H9 (cell line): ENCODE results near the gene ASB4. TPM values are rescaled to one million over a fixed set of nuclear protein-coding genes. Genes with fewer than 3 reads are reported as not detected.

Source experiments
- DNase-seq: peaks from one replicate; pipeline ENCODE4 v3.0.0-alpha.2; 2017
- H2AFZ ChIP-seq: one replicate; pipeline ENCODE4 v1.6.1; 2013; ENCODE audit warnings: mild to moderate bottlenecking, low read length, control low read depth, moderate library complexity
- H2AK5ac ChIP-seq: 2 replicates; pipeline ENCODE4 v1.6.1; 2013; ENCODE audit warnings: low read length, control low read depth, mixed read lengths; ENCODE audit not compliant: insufficient read length
- H2BK120ac ChIP-seq: one replicate; pipeline ENCODE4 v1.6.1; 2013; ENCODE audit warnings: low read depth, mild to moderate bottlenecking, low read length, control low read depth, inconsistent platforms; ENCODE audit not compliant: poor library complexity, severe bottlenecking
- H2BK12ac ChIP-seq: 2 replicates; pipeline ENCODE4 v1.6.1; 2013; ENCODE audit warnings: low read length, control low read depth, mixed read lengths, low read depth; ENCODE audit not compliant: insufficient read length
- H2BK15ac ChIP-seq: 2 replicates; pipeline ENCODE4 v1.6.1; 2013; ENCODE audit warnings: low read depth, low read length, control low read depth
- H2BK20ac ChIP-seq: one replicate; pipeline ENCODE4 v1.6.1; 2013; ENCODE audit warnings: low read depth, mild to moderate bottlenecking, low read length, control low read depth, inconsistent platforms; ENCODE audit not compliant: poor library complexity, severe bottlenecking
- H2BK5ac ChIP-seq: 2 replicates; pipeline ENCODE4 v1.6.1; 2013; ENCODE audit warnings: low read length, control low read depth, mixed read lengths; ENCODE audit not compliant: insufficient read length
- H3K14ac ChIP-seq: 2 replicates; pipeline ENCODE4 v1.6.1; 2013; ENCODE audit warnings: low read length, control low read depth; ENCODE audit not compliant: insufficient read depth
- H3K18ac ChIP-seq: 2 replicates; pipeline ENCODE4 v1.6.1; 2013; ENCODE audit warnings: low read depth, mild to moderate bottlenecking, mixed read lengths, low read length, control low read depth; ENCODE audit not compliant: insufficient read length
- H3K23ac ChIP-seq: 2 replicates; pipeline ENCODE4 v1.6.1; 2013; ENCODE audit warnings: low read length, control low read depth, mixed read lengths, low read depth; ENCODE audit not compliant: insufficient read length
- H3K23me2 ChIP-seq: 2 replicates; pipeline ENCODE4 v1.6.1; 2013; ENCODE audit warnings: low read depth, mild to moderate bottlenecking, mixed read lengths, low read length, control low read depth; ENCODE audit not compliant: insufficient read length, poor library complexity, severe bottlenecking
- H3K27ac ChIP-seq: 2 replicates; pipeline ENCODE4 v1.5.1; 2013; ENCODE audit warnings: low read length, control low read depth, mixed read lengths, low read depth; ENCODE audit not compliant: insufficient read length
- H3K27me3 ChIP-seq: 2 replicates; pipeline ENCODE4 v1.6.1; 2013; ENCODE audit warnings: low read length, control low read depth, inconsistent platforms; ENCODE audit not compliant: insufficient read depth
- H3K4ac ChIP-seq: 2 replicates; pipeline ENCODE4 v1.6.1; 2013; ENCODE audit warnings: low read depth, mild to moderate bottlenecking, control low read depth, inconsistent platforms, low read length, moderate library complexity
- H3K4me1 ChIP-seq: 2 replicates; pipeline ENCODE4 v1.6.1; 2013; ENCODE audit warnings: low read length, control low read depth, inconsistent platforms; ENCODE audit not compliant: insufficient read depth
- H3K4me2 ChIP-seq: 2 replicates; pipeline ENCODE4 v1.6.1; 2013; ENCODE audit warnings: low read length, control low read depth, mixed read lengths; ENCODE audit not compliant: insufficient read length, insufficient read depth
- H3K56ac ChIP-seq: 2 replicates; pipeline ENCODE4 v1.6.1; 2013; ENCODE audit warnings: low read depth, mild to moderate bottlenecking, mixed read lengths, low read length, control low read depth; ENCODE audit not compliant: insufficient read length
- H3K79me1 ChIP-seq: 2 replicates; pipeline ENCODE4 v1.6.1; 2013; ENCODE audit warnings: low read depth, mild to moderate bottlenecking, moderate library complexity, low read length, control low read depth, inconsistent platforms; ENCODE audit not compliant: insufficient read depth, poor library complexity, severe bottlenecking
- H3K79me2 ChIP-seq: 2 replicates; pipeline ENCODE4 v1.6.1; 2013; ENCODE audit warnings: low read length, control low read depth, inconsistent platforms; ENCODE audit not compliant: insufficient read depth
- H3K9ac ChIP-seq: 2 replicates; pipeline ENCODE4 v1.6.1; 2013; ENCODE audit warnings: low read length, control low read depth, mixed read lengths; ENCODE audit not compliant: insufficient read length; ENCODE audit errors: extremely low read depth
- H3K9me3 ChIP-seq: one replicate; pipeline ENCODE4 v1.6.1; 2013; ENCODE audit warnings: low read depth, low read length, inconsistent platforms; ENCODE audit not compliant: control insufficient read depth
- H3T11ph ChIP-seq: one replicate; pipeline ENCODE4 v1.6.1; 2013; ENCODE audit warnings: mild to moderate bottlenecking, low read length, control low read depth, inconsistent platforms
- H4K20me1 ChIP-seq: one replicate; pipeline ENCODE4 v1.6.1; 2013; ENCODE audit not compliant: control insufficient read depth, insufficient read length, insufficient read depth
- H4K5ac ChIP-seq: 2 replicates; pipeline ENCODE4 v1.6.1; 2013; ENCODE audit warnings: low read depth, mild to moderate bottlenecking, mixed read lengths, low read length, control low read depth; ENCODE audit not compliant: insufficient read length
- H4K8ac ChIP-seq: replicated peaks from 2 replicates; pipeline ENCODE4 v1.6.1; 2013; ENCODE audit warnings: low read length, control low read depth, mixed read lengths, low read depth; ENCODE audit not compliant: insufficient read length
- H4K91ac ChIP-seq: 2 replicates; pipeline ENCODE4 v1.6.1; 2013; ENCODE audit warnings: low read depth, mild to moderate bottlenecking, moderate library complexity, mixed read lengths, low read length, control low read depth; ENCODE audit not compliant: insufficient read length
- H3K27ac Mint-ChIP-seq, 3 experiments: 2 replicates in 2 of 3; 3 replicates in 1 of 3; pipeline ENCODE4 v1.8.0; 2020 to 2021; ENCODE audit warnings: mixed read lengths in 3 of 3, mild to moderate bottlenecking in 1 of 3, moderate library complexity in 1 of 3
- H3K27me3 Mint-ChIP-seq: 2 replicates; pipeline ENCODE4 v1.8.0; 2021; ENCODE audit warnings: low read depth, mild to moderate bottlenecking, moderate library complexity, mixed read lengths
- H3K36me3 Mint-ChIP-seq, 3 experiments: 2 replicates in 2 of 3; 3 replicates in 1 of 3; pipeline ENCODE4 v1.8.0; 2020 to 2021; ENCODE audit warnings: low read depth in 3 of 3, mixed read lengths in 3 of 3; ENCODE audit not compliant: insufficient read depth in 1 of 3
- H3K4me1 Mint-ChIP-seq, 2 experiments: 2 replicates each; pipeline ENCODE4 v1.8.0; 2020; ENCODE audit warnings: mixed read lengths in 2 of 2
- H3K4me3 Mint-ChIP-seq, 2 experiments: 2 replicates in 1 of 2; 3 replicates in 1 of 2; pipeline ENCODE4 v1.8.0; 2020 to 2021; ENCODE audit warnings: mild to moderate bottlenecking in 2 of 2, mixed read lengths in 2 of 2, moderate library complexity in 1 of 2
- H3K9me3 Mint-ChIP-seq, 2 experiments: 2 replicates in 1 of 2; 3 replicates in 1 of 2; pipeline ENCODE4 v1.8.0; 2020; ENCODE audit warnings: mild to moderate bottlenecking in 2 of 2, mixed read lengths in 2 of 2, moderate library complexity in 1 of 2
- WGBS: extraction: QIAGEN DNeasy Blood & Tissue Kit; methylation state at CpG from one replicate; pipeline ENCODE4 v1.1.7; 2013; ENCODE audit warnings: missing lambda C conversion rate, low lambda C conversion rate, mixed read lengths; ENCODE audit not compliant: insufficient read length; ENCODE audit errors: extremely low coverage; 5-methylcytosine and 5-hydroxymethylcytosine counted together
- total RNA-seq: library from RNA; stranded (reverse); gene quantifications from 2 replicates; pipeline ENCODE4 v1.2.1, GENCODE V29; 2021
- TF ChIP-seq, protein P1 (sequence below): fragments of 200-600 bp; sonication (generic); conservative IDR thresholded peaks from 3 replicates; pipeline ENCODE4 v1.8.0; 2021; ENCODE audit warnings: antibody characterized with exemption, mild to moderate bottlenecking

The ASB4 gene
- total RNA-seq, 1 experiment from 2014 or later = not detected

DNA sequence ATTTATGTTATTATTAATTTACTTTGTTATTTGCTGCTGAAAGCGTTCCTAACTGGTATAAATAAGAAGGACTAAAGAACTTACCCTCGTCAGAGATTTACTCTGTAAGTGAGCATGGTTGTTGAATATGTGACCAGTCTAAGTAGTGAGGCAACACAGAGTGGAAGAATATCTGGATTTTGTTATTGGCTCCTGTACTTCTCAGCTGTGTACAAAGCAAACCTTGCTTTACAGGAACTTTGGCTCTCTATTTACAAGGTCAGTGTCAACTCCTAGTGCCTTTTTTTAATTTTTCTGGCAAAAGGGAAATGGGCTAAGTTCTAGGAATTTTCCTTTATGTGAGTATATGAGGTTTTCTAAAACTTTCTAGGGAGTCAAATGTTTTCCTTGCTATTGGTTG, 74.9 kb downstream of the ASB4 start:
- Mint-ChIP-seq H3K27ac (no peak overlapping the region), H3K4me1 (no peaks in the 10 kb centered on the region), H3K9me3 (no peaks in the 10 kb centered on the region; a peak in 1 of 5 replicates), H3K27me3 (no peaks in the 10 kb centered on the region), H3K36me3 (no peaks in the 10 kb centered on the region), H3K4me3 (no peak overlapping the region)
- H3K9ac ChIP-seq = no peak overlapping the region
- no peak overlapping the region for H3K4ac ChIP-seq
- no peak overlapping the region for H3K14ac ChIP-seq
- H4K8ac ChIP-seq = no peak overlapping the region
- no CpG with 5 or more reads among the region's 2 CpGs for WGBS
- H3K27ac ChIP-seq = no peak overlapping the region
- H3T11ph ChIP-seq = no peak overlapping the region
- no peak overlapping the region for H3K23ac ChIP-seq
- H3K18ac ChIP-seq = no peak overlapping the region
- no peak overlapping the region for H2AFZ ChIP-seq
- no peaks in the 10 kb centered on the region for H3K9me3 ChIP-seq
- H4K20me1 ChIP-seq = no peaks in the 10 kb centered on the region
- H3K79me2 ChIP-seq = no peaks in the 10 kb centered on the region
- H3K4me2 ChIP-seq = no peak overlapping the region
- no peak overlapping the region for H2BK15ac ChIP-seq
- no peak overlapping the region for H2BK5ac ChIP-seq
- H2AK5ac ChIP-seq = no peak overlapping the region
- H2BK20ac ChIP-seq = no peak overlapping the region
- H3K4me1 ChIP-seq = no peaks in the 10 kb centered on the region
- no peak overlapping the region for H2BK120ac ChIP-seq
- TF ChIP-seq, protein P1, sequence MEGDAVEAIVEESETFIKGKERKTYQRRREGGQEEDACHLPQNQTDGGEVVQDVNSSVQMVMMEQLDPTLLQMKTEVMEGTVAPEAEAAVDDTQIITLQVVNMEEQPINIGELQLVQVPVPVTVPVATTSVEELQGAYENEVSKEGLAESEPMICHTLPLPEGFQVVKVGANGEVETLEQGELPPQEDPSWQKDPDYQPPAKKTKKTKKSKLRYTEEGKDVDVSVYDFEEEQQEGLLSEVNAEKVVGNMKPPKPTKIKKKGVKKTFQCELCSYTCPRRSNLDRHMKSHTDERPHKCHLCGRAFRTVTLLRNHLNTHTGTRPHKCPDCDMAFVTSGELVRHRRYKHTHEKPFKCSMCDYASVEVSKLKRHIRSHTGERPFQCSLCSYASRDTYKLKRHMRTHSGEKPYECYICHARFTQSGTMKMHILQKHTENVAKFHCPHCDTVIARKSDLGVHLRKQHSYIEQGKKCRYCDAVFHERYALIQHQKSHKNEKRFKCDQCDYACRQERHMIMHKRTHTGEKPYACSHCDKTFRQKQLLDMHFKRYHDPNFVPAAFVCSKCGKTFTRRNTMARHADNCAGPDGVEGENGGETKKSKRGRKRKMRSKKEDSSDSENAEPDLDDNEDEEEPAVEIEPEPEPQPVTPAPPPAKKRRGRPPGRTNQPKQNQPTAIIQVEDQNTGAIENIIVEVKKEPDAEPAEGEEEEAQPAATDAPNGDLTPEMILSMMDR = no peak
- no peak overlapping the region for H4K5ac ChIP-seq
- no peak overlapping the region for H2BK12ac ChIP-seq
- no peaks in the 10 kb centered on the region for H3K79me1 ChIP-seq
- no peak for DNase-seq
- no peak overlapping the region for H4K91ac ChIP-seq
- H3K56ac ChIP-seq = no peak overlapping the region
- no peaks in the 10 kb centered on the region for H3K23me2 ChIP-seq
- no peaks in the 10 kb centered on the region for H3K27me3 ChIP-seq
